ENCODE data around the gene PDXDC1. TPM values are rescaled to one million over a fixed set of nuclear protein-coding genes. Genes with fewer than 3 reads are reported as not detected.

The PDXDC1 gene
- total RNA-seq, 3 donors from 2014 or later (not counting 1 experiment from before 2014, with no cell fraction given) = 72.7 to 88.2 (median 75.1) TPM

DNA sequence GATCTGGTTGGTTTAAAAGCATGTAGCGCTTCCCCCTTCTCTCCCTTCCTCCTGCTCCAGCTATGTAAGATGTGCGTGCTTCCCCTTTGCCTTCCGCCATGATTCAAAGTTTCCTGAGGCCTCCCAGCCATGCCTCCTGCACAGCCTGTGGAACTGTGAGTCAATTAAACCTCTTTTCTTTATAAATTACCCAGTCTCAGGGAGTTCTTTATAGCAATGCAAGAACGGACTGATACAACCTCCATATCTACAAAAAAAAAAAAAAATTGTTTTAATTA is 16.6 kb upstream of the PDXDC1 start:
- no peaks in the 10 kb centered on the region for H3K4me1 Mint-ChIP-seq
- DNase-seq = no peak
- H3K27ac Mint-ChIP-seq = no peak overlapping the region
- ATAC-seq = no peak
- 86% methylated on average over 4 of the region's 4 CpGs for WGBS (ENCODE audit: insufficient coverage)
- TF ChIP-seq, protein P1, sequence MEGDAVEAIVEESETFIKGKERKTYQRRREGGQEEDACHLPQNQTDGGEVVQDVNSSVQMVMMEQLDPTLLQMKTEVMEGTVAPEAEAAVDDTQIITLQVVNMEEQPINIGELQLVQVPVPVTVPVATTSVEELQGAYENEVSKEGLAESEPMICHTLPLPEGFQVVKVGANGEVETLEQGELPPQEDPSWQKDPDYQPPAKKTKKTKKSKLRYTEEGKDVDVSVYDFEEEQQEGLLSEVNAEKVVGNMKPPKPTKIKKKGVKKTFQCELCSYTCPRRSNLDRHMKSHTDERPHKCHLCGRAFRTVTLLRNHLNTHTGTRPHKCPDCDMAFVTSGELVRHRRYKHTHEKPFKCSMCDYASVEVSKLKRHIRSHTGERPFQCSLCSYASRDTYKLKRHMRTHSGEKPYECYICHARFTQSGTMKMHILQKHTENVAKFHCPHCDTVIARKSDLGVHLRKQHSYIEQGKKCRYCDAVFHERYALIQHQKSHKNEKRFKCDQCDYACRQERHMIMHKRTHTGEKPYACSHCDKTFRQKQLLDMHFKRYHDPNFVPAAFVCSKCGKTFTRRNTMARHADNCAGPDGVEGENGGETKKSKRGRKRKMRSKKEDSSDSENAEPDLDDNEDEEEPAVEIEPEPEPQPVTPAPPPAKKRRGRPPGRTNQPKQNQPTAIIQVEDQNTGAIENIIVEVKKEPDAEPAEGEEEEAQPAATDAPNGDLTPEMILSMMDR (IDR thresholded peaks at IDR 0.05) = no peak
- Histone ChIP-seq H3K4me3 (ENCODE audit: low read length) (no peak overlapping the region), H3K27ac (ENCODE audit: low read length) (no peak overlapping the region), H3K9me3 (ENCODE audit: control insufficient read depth, insufficient read depth, low read length) (no peaks in the 10 kb centered on the region), H3K36me3 (ENCODE audit: control insufficient read depth, insufficient read depth, low read length) (no peaks in the 10 kb centered on the region), H3K4me1 (ENCODE audit: control insufficient read depth, insufficient read depth, low read length) (no peaks in the 10 kb centered on the region), H3K27me3 (ENCODE audit: control insufficient read depth, insufficient read depth, low read length) (peaks cover 2% of the 10 kb centered on the region)
- H3K27me3 Mint-ChIP-seq (ENCODE audit: low read depth in 2 of 2) = peaks cover 15 to 19% of the 10 kb centered on the region in 2 donors
- intact Hi-C loops (cut with micrococcal nuclease) = no loop called here
- no peaks in the 10 kb centered on the region for H3K9me3 Mint-ChIP-seq
- H3K36me3 Mint-ChIP-seq = no peaks in the 10 kb centered on the region
- H3K4me3 Mint-ChIP-seq = no peak overlapping the region

DNA sequence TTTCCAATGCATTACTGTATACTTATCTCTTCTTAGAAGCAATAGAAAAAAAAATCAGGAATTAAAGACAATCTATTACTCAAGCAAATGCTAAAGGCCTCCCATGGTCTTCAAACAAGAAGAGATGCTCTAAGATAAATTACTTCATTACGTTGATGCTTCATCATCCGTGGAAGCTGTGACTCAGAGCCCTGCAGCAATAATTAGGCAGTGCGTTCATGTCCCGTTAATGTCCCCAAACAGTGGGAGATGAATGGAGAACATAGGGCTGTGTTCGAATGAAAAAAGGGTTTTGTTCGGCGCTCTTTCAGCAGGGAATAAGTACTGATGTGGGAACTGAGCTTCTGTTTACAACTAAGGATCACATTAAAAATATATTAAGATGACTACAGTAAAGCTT is 15.9 kb upstream of the PDXDC1 start:
- H3K36me3 Mint-ChIP-seq = no peaks in the 10 kb centered on the region
- H3K4me3 Mint-ChIP-seq = no peak overlapping the region
- no peak overlapping the region for H3K27ac Mint-ChIP-seq
- H3K27ac ChIP-seq (ENCODE audit: low read length) = no peak overlapping the region
- peaks cover 15 to 23% of the 10 kb centered on the region in 2 donors for H3K27me3 Mint-ChIP-seq (ENCODE audit: low read depth in 2 of 2)
- intact Hi-C loops (cut with micrococcal nuclease) = no loop called here
- no peaks in the 10 kb centered on the region for H3K36me3 ChIP-seq (ENCODE audit: control insufficient read depth, insufficient read depth, low read length)
- WGBS (ENCODE audit: insufficient coverage) = 93% methylated on average over 7 of the region's 7 CpGs
- TF ChIP-seq, protein P1 (IDR thresholded peaks at IDR 0.05) = no peak
- no peaks in the 10 kb centered on the region for H3K4me1 ChIP-seq (ENCODE audit: control insufficient read depth, insufficient read depth, low read length)
- no peaks in the 10 kb centered on the region for H3K9me3 ChIP-seq (ENCODE audit: control insufficient read depth, insufficient read depth, low read length)
- H3K4me1 Mint-ChIP-seq = no peaks in the 10 kb centered on the region
- DNase-seq (no peak), ATAC-seq (no peak)
- no peaks in the 10 kb centered on the region for H3K9me3 Mint-ChIP-seq
- H3K27me3 ChIP-seq (ENCODE audit: control insufficient read depth, insufficient read depth, low read length) = peaks cover 2% of the 10 kb centered on the region
- no peak overlapping the region for H3K4me3 ChIP-seq (ENCODE audit: low read length)

DNA sequence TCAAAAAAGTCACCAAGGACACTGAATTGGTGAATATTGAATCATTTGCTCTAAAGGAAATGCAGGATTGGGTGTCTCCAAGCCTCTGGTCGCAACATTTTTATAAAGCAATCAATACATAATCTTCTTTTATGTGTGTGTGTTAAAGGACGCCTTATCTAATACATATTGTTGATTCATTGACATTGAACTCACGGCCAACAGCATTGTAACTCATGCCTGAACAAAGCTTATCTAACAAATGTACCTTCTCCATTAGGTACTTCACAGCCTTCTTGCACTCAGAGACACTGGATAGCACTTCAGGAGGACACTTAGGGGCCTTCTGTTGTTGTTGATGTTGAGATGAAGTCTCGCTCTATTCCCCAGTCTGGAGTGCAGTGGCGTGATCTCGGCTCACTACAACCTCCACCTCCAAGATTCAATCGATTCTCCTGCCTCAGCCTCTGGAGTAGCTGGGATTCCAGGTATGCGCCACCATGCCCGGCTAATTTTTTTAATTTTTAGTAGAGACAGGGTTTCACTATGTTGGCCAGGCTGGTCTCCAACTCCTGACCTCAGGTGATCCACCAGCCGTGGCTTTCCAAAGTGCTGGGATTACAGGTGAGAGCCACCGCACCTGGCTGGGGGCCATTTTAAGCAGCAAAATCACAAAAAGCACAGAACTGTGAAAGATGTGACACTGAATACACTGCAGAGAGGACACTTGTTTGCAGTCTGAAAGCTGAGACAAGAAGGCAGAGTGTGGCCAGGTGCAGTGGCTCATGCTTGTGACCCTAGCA is 13.2 kb upstream of the PDXDC1 start:
- Mint-ChIP-seq H3K4me3 (no peak overlapping the region), H3K4me1 (no peaks in the 10 kb centered on the region), H3K27me3 (ENCODE audit: low read depth in 2 of 2) (peaks cover 15 to 23% of the 10 kb centered on the region in 2 donors), H3K27ac (no peak overlapping the region), H3K36me3 (no peaks in the 10 kb centered on the region), H3K9me3 (no peaks in the 10 kb centered on the region)
- intact Hi-C loops (cut with micrococcal nuclease) = no loop called here
- H3K27ac ChIP-seq (ENCODE audit: low read length) = no peak overlapping the region
- H3K4me3 ChIP-seq (ENCODE audit: low read length) = no peak overlapping the region
- H3K36me3 ChIP-seq (ENCODE audit: control insufficient read depth, insufficient read depth, low read length) = no peaks in the 10 kb centered on the region
- TF ChIP-seq, protein P1 (IDR thresholded peaks at IDR 0.05) = no peak
- DNase-seq = no peak
- H3K4me1 ChIP-seq (ENCODE audit: control insufficient read depth, insufficient read depth, low read length) = no peaks in the 10 kb centered on the region
- peaks cover 2% of the 10 kb centered on the region for H3K27me3 ChIP-seq (ENCODE audit: control insufficient read depth, insufficient read depth, low read length)
- ATAC-seq = no peak
- WGBS (ENCODE audit: insufficient coverage) = 91% methylated on average over 10 of the region's 11 CpGs
- no peaks in the 10 kb centered on the region for H3K9me3 ChIP-seq (ENCODE audit: control insufficient read depth, insufficient read depth, low read length)

All from natural killer cell (primary cell).